ENCODE measurements around the gene RDH13.

DNA sequence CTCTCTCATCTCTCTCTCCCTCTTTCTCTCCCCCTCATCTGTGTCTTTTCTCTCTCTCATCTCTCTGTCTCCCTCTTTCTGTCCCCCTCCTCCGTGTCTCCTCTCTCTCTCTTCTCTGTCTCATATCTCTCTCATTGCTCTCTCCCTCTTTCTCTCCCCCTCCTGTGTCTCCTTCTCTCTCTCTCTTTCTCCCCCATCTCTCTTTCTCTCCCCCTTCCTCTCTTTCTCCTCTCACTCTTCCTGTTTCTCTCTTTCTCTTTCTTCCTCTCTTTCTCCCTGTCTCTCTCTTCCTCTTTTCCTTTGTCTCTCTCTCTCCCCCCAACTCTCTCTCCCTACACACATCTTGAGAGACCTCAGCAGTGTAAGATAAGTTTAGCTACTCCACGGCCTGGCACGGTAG is 4.9 kb upstream of the RDH13 start:
- TF ChIP-seq YY1 (IDR thresholded peaks at IDR 0.05; ENCODE audit: low read depth) (no peak), RAD21 (IDR thresholded peaks at IDR 0.05; ENCODE audit: low read depth) (no peak), CREB1 (IDR thresholded peaks at IDR 0.05; ENCODE audit: low read depth) (no peak), CEBPB (IDR thresholded peaks at IDR 0.05) (no peak)
- TF ChIP-seq, protein P1, sequence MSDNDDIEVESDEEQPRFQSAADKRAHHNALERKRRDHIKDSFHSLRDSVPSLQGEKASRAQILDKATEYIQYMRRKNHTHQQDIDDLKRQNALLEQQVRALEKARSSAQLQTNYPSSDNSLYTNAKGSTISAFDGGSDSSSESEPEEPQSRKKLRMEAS (IDR thresholded peaks at IDR 0.05), result no peak
- TF ChIP-seq, protein P2, sequence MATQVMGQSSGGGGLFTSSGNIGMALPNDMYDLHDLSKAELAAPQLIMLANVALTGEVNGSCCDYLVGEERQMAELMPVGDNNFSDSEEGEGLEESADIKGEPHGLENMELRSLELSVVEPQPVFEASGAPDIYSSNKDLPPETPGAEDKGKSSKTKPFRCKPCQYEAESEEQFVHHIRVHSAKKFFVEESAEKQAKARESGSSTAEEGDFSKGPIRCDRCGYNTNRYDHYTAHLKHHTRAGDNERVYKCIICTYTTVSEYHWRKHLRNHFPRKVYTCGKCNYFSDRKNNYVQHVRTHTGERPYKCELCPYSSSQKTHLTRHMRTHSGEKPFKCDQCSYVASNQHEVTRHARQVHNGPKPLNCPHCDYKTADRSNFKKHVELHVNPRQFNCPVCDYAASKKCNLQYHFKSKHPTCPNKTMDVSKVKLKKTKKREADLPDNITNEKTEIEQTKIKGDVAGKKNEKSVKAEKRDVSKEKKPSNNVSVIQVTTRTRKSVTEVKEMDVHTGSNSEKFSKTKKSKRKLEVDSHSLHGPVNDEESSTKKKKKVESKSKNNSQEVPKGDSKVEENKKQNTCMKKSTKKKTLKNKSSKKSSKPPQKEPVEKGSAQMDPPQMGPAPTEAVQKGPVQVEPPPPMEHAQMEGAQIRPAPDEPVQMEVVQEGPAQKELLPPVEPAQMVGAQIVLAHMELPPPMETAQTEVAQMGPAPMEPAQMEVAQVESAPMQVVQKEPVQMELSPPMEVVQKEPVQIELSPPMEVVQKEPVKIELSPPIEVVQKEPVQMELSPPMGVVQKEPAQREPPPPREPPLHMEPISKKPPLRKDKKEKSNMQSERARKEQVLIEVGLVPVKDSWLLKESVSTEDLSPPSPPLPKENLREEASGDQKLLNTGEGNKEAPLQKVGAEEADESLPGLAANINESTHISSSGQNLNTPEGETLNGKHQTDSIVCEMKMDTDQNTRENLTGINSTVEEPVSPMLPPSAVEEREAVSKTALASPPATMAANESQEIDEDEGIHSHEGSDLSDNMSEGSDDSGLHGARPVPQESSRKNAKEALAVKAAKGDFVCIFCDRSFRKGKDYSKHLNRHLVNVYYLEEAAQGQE (IDR thresholded peaks at IDR 0.05; ENCODE audit: low read depth), result no peak
